Psoas muscle (tissue), 8 donors: Measurements from ENCODE around the gene MTUS2. TPM values are rescaled to one million over a fixed set of nuclear protein-coding genes. Genes with fewer than 3 reads are reported as not detected.

ENCODE experiments used
- ATAC-seq, 4 donors: fragments of 200-7000 bp; cut with Tn5 transposase; one replicate each; pipeline ENCODE4 v1.9.1; 2020; ENCODE audit warnings: moderate library complexity in 3 of 4, mild to moderate bottlenecking in 2 of 4
- DNase-seq, 2 donors: peaks; one replicate each; pipeline ENCODE4 v3.0.0-alpha.2; 2020
- H3K27ac ChIP-seq: fragments of 200-600 bp; one replicate; pipeline ENCODE4 v1.8.0; 2022
- H3K27me3 ChIP-seq, 3 donors: fragments of 200-600 bp in 1 of 3; one replicate each; pipeline versions ENCODE4 v1.6.1 to v1.8.0; 2013 to 2022; ENCODE audit warnings: low read length in 2 of 3, mild to moderate bottlenecking in 2 of 3, moderate library complexity in 1 of 3; ENCODE audit not compliant: insufficient read depth in 3 of 3
- H3K36me3 ChIP-seq, 2 donors: fragments of 200-600 bp in 1 of 2; one replicate each; pipeline versions ENCODE4 v1.6.1 to v1.8.0; 2013 to 2022; ENCODE audit warnings: low read depth in 1 of 2, mild to moderate bottlenecking in 1 of 2, moderate library complexity in 1 of 2; ENCODE audit not compliant: insufficient read depth in 1 of 2
- H3K4me1 ChIP-seq: fragments of 200-600 bp; one replicate; pipeline ENCODE4 v1.8.0; 2022
- H3K4me3 ChIP-seq: fragments of 200-600 bp; one replicate; pipeline ENCODE4 v1.8.0; 2022; ENCODE audit warnings: mild to moderate bottlenecking
- H3K9me3 ChIP-seq: fragments of 200-600 bp; one replicate; pipeline ENCODE4 v1.8.0; 2022
- WGBS, 3 donors: extraction: QIAGEN DNeasy Blood & Tissue Kit; methylation state at CpG; one replicate each; pipeline versions ENCODE4 v1.1.6 to v1.1.7; 2013; 5-methylcytosine and 5-hydroxymethylcytosine counted together
- intact Hi-C, 2 donors: fragments of 100-400 bp; cut with DNase I; formaldehyde crosslinking; loops; one replicate each; pipeline versions ENCODE4 v1.11.0 to v1.14.2; 2022
- polyA plus RNA-seq, 3 donors: library from polyadenylated mRNA; stranded (reverse); fragments of 200-250 nt; gene quantifications; one replicate each; pipeline ENCODE4 v1.2.3, GENCODE V29; 2013
- total RNA-seq, 4 donors: library from RNA; stranded (reverse); fragmentation: NEBNext Ultra II Directional in 2 of 4; extraction: Animal tissue kit (Norgen Biotek cat#: 25700) in 2 of 4; gene quantifications; one replicate each; pipeline versions ENCODE4 v1.2.1 to v1.2.4, GENCODE V29; 2021 to 2023
- TF ChIP-seq, protein P1 (sequence below): fragments of 200-600 bp; IDR thresholded peaks from one replicate; pipeline ENCODE4 v1.8.0; 2022; ENCODE audit warnings: antibody characterized with exemption
- donor health status: healthy with polysubstance abuse.
- donor health status: DM: no; HTN: no; CAD: no; lungs with moderate emphysema.
- donor health status: Bipolar disorder and iron deficiency.
- donor health status: healthy.
- donor health status: DM: yes; HTN: yes; CAD: no.
- donor health status: DM: no; HTN: no; CAD: no.
- donor health status: DM: no; HTN: no; CAD: no.
- donor health status: DM: yes; HTN: yes; CAD: no.

Gene MTUS2
- total and polyA plus RNA-seq, 7 donors = 0.03 to 0.79 (median 0.14) TPM; not detected in 2

DNA sequence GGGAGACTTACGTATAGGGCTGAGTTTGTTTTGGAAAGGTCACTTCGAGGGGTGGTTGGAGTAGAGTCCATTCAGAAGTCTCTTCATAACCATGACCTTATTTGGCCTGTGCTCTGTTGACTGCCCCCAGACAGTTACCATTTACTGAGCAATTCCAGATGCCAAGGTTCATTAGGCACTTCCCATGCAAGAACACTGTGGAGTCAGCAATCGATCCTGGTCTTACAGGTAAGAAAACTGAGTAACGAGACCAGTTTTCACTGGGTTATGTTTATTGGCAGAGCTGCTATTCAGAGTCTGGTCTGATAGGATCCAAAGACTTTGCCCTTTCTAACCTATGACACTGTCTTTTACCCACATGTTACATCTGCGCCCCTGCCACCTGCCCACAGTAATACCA, 134.7 kb downstream of the MTUS2 start:
- Histone ChIP-seq H3K27me3 (no peaks in the 10 kb centered on the region), H3K36me3 (no peaks in the 10 kb centered on the region), H3K27ac (no peak overlapping the region), H3K4me1 (no peaks in the 10 kb centered on the region), H3K4me3 (no peak overlapping the region), H3K9me3 (no peaks in the 10 kb centered on the region)
- TF ChIP-seq, protein P1, sequence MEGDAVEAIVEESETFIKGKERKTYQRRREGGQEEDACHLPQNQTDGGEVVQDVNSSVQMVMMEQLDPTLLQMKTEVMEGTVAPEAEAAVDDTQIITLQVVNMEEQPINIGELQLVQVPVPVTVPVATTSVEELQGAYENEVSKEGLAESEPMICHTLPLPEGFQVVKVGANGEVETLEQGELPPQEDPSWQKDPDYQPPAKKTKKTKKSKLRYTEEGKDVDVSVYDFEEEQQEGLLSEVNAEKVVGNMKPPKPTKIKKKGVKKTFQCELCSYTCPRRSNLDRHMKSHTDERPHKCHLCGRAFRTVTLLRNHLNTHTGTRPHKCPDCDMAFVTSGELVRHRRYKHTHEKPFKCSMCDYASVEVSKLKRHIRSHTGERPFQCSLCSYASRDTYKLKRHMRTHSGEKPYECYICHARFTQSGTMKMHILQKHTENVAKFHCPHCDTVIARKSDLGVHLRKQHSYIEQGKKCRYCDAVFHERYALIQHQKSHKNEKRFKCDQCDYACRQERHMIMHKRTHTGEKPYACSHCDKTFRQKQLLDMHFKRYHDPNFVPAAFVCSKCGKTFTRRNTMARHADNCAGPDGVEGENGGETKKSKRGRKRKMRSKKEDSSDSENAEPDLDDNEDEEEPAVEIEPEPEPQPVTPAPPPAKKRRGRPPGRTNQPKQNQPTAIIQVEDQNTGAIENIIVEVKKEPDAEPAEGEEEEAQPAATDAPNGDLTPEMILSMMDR = no peak
- intact Hi-C loops = no loop called here
- 60 to 77% (median 74%) methylated on average over 5 of the region's 5 CpGs for WGBS, 3 donors
- ATAC-seq = no peak
- DNase-seq = no peak

GRCh38 chr13:28955264-28955966, 135.3 kb downstream of the MTUS2 start:
- H3K4me1 ChIP-seq = no peaks in the 10 kb centered on the region
- H3K36me3 ChIP-seq = no peaks in the 10 kb centered on the region
- H3K27ac ChIP-seq = no peak overlapping the region
- no peaks in the 10 kb centered on the region for H3K27me3 ChIP-seq
- intact Hi-C loops = no loop called here
- DNase-seq = no peak
- no peak for ATAC-seq
- no peak overlapping the region for H3K4me3 ChIP-seq
- TF ChIP-seq, protein P1 = no peak
- no peaks in the 10 kb centered on the region for H3K9me3 ChIP-seq
- WGBS, 3 donors = 46 to 52% (median 48%) methylated on average over 2 of the region's 2 CpGs

DNA sequence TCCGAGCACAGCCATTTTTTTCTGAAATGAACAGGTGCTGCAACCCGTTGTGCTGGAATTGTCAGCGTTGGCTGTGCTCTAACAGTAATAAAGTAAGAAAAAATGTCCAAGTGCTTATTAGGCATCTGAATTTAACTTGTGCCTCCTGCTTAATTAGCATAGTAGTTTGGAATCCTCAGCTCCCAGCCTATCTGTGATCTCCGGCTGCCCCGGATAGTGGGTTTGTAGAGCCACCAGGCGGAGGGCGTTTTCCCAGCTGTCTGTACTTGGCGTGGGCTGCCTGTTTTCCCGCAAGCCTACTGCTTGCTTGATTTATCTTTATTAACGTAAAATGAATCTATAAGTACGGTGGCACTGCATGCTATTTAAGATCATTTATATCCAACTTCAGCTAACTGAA, 137.9 kb downstream of the MTUS2 start:
- H3K27me3 ChIP-seq = no peaks in the 10 kb centered on the region
- H3K36me3 ChIP-seq = no peaks in the 10 kb centered on the region
- no peak overlapping the region for H3K4me3 ChIP-seq
- 25 to 38% (median 36%) methylated on average over 11 of the region's 11 CpGs for WGBS, 3 donors
- DNase-seq (no peak), ATAC-seq (no peak)
- H3K9me3 ChIP-seq = no peaks in the 10 kb centered on the region
- TF ChIP-seq, protein P1 = no peak
- H3K27ac ChIP-seq = no peak overlapping the region
- intact Hi-C loops = no loop called here
- no peaks in the 10 kb centered on the region for H3K4me1 ChIP-seq

GRCh38 chr13:28958441-28958840, 138.3 kb downstream of the MTUS2 start:
- 66 to 74% (median 67%) methylated on average over 3 of the region's 3 CpGs for WGBS, 3 donors

More at GRCh38 chr13:28958441-28958840, 138.3 kb downstream of the MTUS2 start:
- no peaks in the 10 kb centered on the region for H3K4me1 ChIP-seq
- H3K4me3 ChIP-seq = no peak overlapping the region
- intact Hi-C loops = no loop called here
- no peaks in the 10 kb centered on the region for H3K27me3 ChIP-seq
- no peaks in the 10 kb centered on the region for H3K36me3 ChIP-seq
- TF ChIP-seq, protein P1 = no peak
- no peak for ATAC-seq
- no peak for DNase-seq
- no peak overlapping the region for H3K27ac ChIP-seq
- no peaks in the 10 kb centered on the region for H3K9me3 ChIP-seq
